Thyroid gland (tissue), 4 donors: ENCODE measurements around the gene DENND1A.

Experiments used
- POLR2A ChIP-seq, 2 donors: fragments of 450-650 bp; IDR thresholded peaks; one replicate each; pipeline ENCODE4 v1.6.1; 2017; ENCODE audit warnings: antibody characterized with exemption in 2 of 2, mild to moderate bottlenecking in 2 of 2, moderate library complexity in 1 of 2
- TF ChIP-seq, protein P1 (sequence below), 6 experiments: fragments of 200-600 bp in 3 of 6; fragments of 450-650 bp in 3 of 6; sonication (generic) in 3 of 6; IDR thresholded peaks; one replicate each; pipeline ENCODE4 v1.5.1; 2016 to 2019; ENCODE audit warnings: antibody characterized with exemption in 6 of 6, mild to moderate bottlenecking in 2 of 6, inconsistent platforms in 1 of 6, moderate library complexity in 1 of 6

DNA sequence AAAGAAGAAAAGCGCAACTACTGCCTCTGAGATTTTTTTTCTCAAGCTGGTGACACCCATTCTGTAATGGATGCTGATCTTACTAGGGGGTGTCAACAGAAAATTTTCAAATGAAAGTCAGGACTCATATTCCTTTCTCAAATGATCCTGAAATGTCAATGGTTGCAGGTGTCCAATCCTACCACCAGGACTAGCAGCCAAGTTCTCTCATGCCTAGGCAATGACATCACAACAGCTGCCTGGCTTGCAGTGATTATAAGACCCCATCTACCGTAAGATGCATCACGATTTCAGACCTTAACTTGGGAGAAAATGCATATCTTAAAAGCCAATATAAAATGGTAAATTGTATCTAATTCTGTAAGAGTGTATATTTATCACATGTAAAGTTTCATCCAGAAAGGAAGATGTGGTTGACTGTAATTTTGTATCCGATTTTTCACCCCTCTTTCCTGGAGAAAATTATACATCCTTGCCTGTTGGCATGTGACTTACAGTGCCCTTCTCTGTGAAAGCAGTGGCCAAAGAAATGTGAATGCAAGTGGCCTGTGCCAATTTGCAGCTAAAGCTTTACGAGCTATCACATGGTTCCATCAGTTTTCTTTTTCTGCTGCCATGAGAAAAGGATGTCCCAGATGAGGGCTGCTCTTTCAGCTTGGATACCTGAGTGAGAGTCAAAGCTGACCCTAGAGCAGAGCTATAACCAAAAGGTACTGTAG, 104.4 kb downstream of the DENND1A start:
- TF ChIP-seq, protein P1, sequence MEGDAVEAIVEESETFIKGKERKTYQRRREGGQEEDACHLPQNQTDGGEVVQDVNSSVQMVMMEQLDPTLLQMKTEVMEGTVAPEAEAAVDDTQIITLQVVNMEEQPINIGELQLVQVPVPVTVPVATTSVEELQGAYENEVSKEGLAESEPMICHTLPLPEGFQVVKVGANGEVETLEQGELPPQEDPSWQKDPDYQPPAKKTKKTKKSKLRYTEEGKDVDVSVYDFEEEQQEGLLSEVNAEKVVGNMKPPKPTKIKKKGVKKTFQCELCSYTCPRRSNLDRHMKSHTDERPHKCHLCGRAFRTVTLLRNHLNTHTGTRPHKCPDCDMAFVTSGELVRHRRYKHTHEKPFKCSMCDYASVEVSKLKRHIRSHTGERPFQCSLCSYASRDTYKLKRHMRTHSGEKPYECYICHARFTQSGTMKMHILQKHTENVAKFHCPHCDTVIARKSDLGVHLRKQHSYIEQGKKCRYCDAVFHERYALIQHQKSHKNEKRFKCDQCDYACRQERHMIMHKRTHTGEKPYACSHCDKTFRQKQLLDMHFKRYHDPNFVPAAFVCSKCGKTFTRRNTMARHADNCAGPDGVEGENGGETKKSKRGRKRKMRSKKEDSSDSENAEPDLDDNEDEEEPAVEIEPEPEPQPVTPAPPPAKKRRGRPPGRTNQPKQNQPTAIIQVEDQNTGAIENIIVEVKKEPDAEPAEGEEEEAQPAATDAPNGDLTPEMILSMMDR (IDR thresholded peaks at IDR 0.05): no peak
- TF ChIP-seq POLR2A (IDR thresholded peaks at IDR 0.05): no peak
